CD1c-positive myeloid dendritic cell (primary cell): Measurements from ENCODE around the gene ZNF280D.

Experiments used
- DNase-seq: peaks from one replicate; pipeline ENCODE4 v3.0.0-alpha.2; 2016; ENCODE audit errors: extremely low spot score

The ZNF280D gene

DNA sequence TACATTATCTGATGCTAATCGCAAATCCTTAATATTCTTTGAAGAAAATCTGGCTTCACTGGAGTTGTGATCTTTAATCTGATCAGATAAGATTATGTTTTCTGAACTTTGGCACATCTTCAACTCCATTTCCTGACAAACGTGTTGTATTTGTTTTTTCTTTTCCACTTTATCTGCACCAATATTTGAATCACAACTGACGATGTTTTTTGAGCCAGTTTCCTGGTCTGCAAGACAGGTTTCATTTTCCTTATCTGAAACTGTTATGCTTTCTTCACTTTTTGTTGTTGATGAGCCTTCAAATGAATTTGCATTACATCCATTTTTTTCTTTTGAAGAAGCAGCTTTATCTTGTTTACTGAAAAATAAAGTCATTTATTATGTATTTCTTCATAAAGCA lies 101.5 kb downstream of the ZNF280D start:
- no peak for DNase-seq

- DNase-seq, result no peak
These were observed 104.3 kb downstream of the ZNF280D start for GRCh38 chr15:56628893-56629532.

GRCh38 chr15:56619887-56620286 lies 113.4 kb downstream of the ZNF280D start:
- DNase-seq, result peak; percentile 3

GRCh38 chr15:56617628-56618027 lies 115.7 kb downstream of the ZNF280D start:
- no peak for DNase-seq

DNA sequence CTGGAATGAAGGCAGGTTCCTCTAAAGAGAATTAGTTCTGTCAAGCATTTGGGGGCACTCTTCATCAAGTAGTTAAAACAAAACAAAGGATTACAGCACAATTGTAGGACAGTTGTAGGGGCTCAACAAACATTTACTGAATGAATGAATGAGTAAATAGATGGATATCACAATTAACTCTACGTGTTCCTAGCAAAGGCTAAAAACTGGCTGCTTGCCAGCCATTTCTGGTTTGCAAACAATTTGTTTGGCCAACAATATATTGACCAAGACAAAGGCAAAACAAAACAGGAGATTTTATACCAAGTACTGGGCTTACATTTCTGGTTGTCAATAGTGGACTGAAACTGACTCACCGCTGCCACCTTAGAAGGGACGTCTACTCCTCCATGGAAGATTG lies 116.8 kb downstream of the ZNF280D start:
- no peak for DNase-seq

- DNase-seq, result no peak
These were observed 119.5 kb downstream of the ZNF280D start for GRCh38 chr15:56613811-56614210.

- DNase-seq, result no peak
These were observed 124.3 kb downstream of the ZNF280D start for GRCh38 chr15:56608993-56609392.

- no peak for DNase-seq
These were observed 125.0 kb downstream of the ZNF280D start for GRCh38 chr15:56608140-56608778.

DNA sequence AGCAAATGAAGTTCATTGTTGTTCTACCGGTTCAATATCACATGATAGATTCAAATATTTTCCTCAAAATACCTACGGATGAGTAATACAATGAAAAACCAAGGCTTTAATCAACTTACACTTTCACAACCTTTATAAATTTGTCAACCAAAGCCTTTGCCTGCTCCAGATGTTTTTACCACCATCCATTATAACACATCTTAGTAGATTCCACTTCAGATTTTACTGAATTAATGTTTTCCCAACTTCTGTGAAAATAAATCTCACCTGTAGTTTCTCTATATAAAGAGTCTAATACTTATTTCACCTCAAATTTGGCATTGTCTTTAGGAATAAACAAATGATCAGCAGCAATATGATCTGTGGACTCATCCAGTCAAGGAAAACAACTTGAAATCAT lies 131.1 kb downstream of the ZNF280D start:
- DNase-seq, result no peak

DNA sequence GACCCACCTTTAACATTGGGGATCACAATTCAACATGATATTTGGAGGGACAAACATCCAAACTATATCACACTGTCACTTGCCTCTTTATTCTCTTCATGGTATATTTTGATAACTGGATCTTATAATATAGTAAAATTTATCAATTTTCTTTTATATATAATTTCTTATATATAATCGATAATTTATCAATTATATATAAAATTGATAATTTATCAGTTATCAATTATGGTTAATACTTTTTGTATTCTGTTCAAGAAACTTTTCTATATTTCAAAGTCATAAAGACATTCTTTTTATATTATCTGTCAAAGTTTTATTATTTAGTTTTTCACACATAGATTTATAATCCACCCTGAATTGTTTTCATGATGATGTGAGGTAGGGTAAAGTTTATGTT lies 132.9 kb downstream of the ZNF280D start:
- DNase-seq, result no peak

- DNase-seq, result no peak
These were observed 134.3 kb downstream of the ZNF280D start for GRCh38 chr15:56598991-56599390.

- no peak for DNase-seq
These were observed 145.6 kb downstream of the ZNF280D start for GRCh38 chr15:56587686-56588085.

GRCh38 chr15:56586206-56586605 lies 147.1 kb downstream of the ZNF280D start:
- no peak for DNase-seq

DNA sequence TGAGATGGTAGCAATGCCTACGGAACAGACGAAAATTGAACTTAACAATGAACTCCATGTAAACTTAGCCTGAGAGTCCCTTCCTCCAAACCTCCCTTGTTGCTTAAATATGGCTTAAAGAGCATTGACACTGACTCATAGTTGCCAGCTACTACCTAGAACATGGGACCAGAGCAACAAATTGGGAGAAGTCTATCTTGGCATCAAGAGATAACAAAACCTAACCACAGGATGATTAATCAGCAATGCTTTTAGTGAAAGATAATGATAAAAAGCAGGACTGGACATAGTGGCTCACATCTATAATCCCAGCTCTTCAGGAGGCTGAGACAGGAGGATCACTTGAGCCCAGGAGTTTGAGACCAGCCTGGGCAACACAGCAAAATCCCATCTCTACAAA lies 150.5 kb downstream of the ZNF280D start:
- no peak for DNase-seq
